Measurements from ENCODE around the gene SAMD1.
A peak's percentile ranks its signal among the peaks of the same experiment; 100 is the strongest.

DNA sequence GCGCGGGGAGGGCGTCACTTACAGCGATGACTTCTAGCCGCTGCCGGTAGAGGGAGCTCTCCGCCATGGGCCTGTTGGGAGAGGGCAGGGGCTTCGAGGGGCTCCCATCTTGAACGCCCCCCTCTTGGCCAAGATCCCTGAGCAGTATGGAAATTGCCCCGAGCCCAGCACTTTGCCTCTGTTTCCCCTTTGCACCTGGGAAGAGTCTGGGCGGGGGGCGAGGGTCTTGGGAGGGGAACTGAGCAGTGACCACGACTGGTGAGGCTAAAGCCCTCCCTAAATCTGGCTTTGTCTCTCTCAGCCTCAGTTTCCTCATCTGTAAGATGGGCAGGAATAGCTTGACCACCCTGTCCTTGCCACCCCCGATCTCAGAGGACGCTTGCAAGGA is 31.5 kb downstream of the SAMD1 start:
- no peak for TF ChIP-seq CBX8 (IDR thresholded peaks at IDR 0.05; ENCODE audit: borderline replicate concordance, extremely low read depth, low read depth, low read length, poor library complexity, severe bottlenecking)
- TF ChIP-seq MAX (CRISPR knock-in tag; IDR thresholded peaks at IDR 0.05) = no peak
- TF ChIP-seq ZFX (CRISPR knock-in tag; IDR thresholded peaks at IDR 0.05) = 0 out of 2 replicates have a peak, but pooled peaks have one; percentile 16
- TF ChIP-seq MCM2 (IDR thresholded peaks at IDR 0.05; ENCODE audit: low read depth) = no peak
- TF ChIP-seq MYNN (IDR thresholded peaks at IDR 0.05) = no peak
- TF ChIP-seq MYNN (CRISPR knock-in tag; IDR thresholded peaks at IDR 0.05) = no peak
- no peak for TF ChIP-seq EZH2 (IDR thresholded peaks at IDR 0.05; ENCODE audit: borderline replicate concordance, low read depth, low read length)
- TF ChIP-seq GABPA (tag; conservative IDR thresholded peaks at IDR 0.05; ENCODE audit: low read depth) = no peak
- no peak for TF ChIP-seq POLR2AphosphoS5 (IDR thresholded peaks at IDR 0.05; ENCODE audit: control insufficient read depth, insufficient read depth, low read depth, low read length)
- TF ChIP-seq, protein P1, sequence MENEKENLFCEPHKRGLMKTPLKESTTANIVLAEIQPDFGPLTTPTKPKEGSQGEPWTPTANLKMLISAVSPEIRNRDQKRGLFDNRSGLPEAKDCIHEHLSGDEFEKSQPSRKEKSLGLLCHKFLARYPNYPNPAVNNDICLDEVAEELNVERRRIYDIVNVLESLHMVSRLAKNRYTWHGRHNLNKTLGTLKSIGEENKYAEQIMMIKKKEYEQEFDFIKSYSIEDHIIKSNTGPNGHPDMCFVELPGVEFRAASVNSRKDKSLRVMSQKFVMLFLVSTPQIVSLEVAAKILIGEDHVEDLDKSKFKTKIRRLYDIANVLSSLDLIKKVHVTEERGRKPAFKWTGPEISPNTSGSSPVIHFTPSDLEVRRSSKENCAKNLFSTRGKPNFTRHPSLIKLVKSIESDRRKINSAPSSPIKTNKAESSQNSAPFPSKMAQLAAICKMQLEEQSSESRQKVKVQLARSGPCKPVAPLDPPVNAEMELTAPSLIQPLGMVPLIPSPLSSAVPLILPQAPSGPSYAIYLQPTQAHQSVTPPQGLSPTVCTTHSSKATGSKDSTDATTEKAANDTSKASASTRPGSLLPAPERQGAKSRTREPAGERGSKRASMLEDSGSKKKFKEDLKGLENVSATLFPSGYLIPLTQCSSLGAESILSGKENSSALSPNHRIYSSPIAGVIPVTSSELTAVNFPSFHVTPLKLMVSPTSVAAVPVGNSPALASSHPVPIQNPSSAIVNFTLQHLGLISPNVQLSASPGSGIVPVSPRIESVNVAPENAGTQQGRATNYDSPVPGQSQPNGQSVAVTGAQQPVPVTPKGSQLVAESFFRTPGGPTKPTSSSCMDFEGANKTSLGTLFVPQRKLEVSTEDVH (IDR thresholded peaks at IDR 0.05; ENCODE audit: low read depth, partially characterized antibody) = no peak
- no peak for TF ChIP-seq EHMT2 (IDR thresholded peaks at IDR 0.05)
- no peak for TF ChIP-seq SIX5 (IDR thresholded peaks at IDR 0.05; ENCODE audit: borderline replicate concordance in 1 of 2, insufficient read depth in 1 of 2, low read depth in 1 of 2, low read length in 2 of 2)
- no peak for TF ChIP-seq RHOXF2B (CRISPR knock-in tag; conservative IDR thresholded peaks at IDR 0.05)
- no peak for TF ChIP-seq ZNF174 (CRISPR knock-in tag; IDR thresholded peaks at IDR 0.05)
